ENCODE measurements around the gene ARL10.

The ARL10 gene

DNA sequence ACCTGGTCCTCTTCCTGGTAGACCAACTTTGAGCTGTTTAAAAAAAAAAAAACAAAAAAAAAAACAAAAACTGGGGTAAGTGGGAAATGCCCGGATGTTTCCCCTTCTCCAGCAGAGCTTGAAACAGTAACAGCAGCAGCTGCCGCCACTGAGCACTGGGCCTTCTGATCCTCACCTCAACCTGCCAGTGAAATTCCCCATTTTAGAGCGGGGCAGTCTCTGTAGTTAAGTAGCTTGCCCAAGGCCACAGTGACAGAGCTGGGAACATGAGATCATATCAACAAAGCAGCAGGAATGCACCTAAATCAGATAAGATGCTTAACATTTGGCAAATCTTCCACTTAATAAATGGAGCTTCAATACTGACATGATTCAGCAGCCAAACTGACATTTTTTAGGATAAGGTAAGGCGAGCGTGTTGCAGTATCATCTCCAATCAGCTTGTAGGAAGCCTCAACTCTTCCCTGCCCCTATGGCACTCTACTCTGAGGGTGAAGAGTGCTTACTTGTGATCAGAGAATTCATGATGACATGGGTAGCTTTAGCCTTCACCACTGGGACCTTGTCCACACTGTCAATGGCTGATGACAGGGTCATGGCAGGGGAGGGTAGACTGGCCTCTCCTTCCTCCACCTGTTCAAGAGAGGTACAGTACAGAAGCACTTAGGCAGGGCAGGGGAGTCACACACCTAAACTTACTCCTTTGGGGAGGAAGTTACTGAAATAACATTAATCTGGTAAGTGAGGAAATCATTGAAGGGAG lies 13.0 kb upstream of the ARL10 start:
- Histone ChIP-seq H3K4me1 (ENCODE audit: control insufficient read depth, insufficient read depth, low read length) (no peaks in the 10 kb centered on the region), H3K27me3 (ENCODE audit: control insufficient read depth, insufficient read depth, low read length) (no peaks in the 10 kb centered on the region), H3K4me3 (ENCODE audit: low read length) (no peak overlapping the region), H3K9ac (ENCODE audit: low read length) (no peak overlapping the region), H3K36me3 (ENCODE audit: control insufficient read depth, insufficient read depth, low read length) (peaks cover 43% of the 10 kb centered on the region), H3K27ac (ENCODE audit: low read depth, low read length) (no peak overlapping the region)

DNA sequence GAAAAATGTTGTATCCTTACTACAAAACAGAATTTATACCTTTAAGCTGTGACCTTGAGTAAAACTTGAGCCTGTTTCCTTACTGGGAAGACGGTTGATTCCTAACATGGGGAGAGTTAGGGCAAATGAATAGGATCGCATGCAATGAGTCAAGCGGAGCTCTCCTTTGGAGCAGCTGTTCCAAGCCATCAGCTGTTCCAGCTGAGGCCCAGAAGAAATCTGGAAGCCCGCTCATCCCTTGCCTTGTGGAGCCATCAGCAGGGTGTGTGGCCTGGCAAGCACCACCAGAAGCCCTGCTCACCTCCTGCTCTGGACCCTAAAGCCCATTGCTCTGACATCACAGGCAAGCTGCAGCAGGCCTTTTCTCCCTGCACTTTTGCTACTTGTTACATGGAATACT lies 11.8 kb upstream of the ARL10 start:
- no peak overlapping the region for H3K27ac ChIP-seq (ENCODE audit: low read depth, low read length)
- no peaks in the 10 kb centered on the region for H3K27me3 ChIP-seq (ENCODE audit: control insufficient read depth, insufficient read depth, low read length)
- no peaks in the 10 kb centered on the region for H3K4me1 ChIP-seq (ENCODE audit: control insufficient read depth, insufficient read depth, low read length)
- H3K9ac ChIP-seq (ENCODE audit: low read length) = no peak overlapping the region
- no peak overlapping the region for H3K4me3 ChIP-seq (ENCODE audit: low read length)
- H3K36me3 ChIP-seq (ENCODE audit: control insufficient read depth, insufficient read depth, low read length) = peaks cover 35% of the 10 kb centered on the region

DNA sequence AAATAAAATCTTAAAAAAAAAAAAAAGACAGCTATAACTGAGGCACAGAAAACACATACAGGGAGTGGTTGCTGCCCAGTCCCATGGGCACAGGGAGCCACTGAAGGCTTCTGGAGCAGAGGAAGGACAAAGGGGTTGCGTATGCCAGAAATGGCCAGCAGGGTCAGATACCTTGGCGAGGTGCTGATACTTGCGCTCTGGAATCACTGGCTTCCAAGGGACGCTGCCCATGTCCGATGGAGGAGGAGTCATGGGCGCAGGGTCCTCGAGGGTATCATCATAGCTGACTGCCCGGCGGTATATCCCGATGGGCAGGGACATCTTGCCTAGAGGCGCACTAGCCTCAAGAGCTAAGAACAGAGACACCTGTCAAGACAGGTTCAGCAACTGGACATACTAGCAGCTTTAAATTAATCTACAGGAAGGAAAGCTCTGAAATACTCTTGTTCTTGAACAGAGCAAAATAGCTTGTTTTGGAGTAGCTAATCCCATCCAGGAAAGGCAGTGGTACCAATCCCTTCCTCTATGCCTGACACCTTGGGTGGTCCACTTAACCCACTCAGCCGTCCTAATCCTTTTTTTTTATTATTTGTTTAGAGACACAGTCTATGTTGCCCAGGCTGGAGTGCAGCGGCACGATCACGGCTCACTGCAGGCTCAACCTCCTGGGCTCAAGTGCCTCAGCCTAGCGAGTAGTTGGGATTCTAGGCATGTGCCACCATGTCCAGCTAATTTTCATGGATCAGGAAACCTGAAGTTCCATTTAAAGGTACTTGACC lies 9.7 kb upstream of the ARL10 start:
- H3K4me3 ChIP-seq (ENCODE audit: low read length) = no peak overlapping the region
- H3K36me3 ChIP-seq (ENCODE audit: control insufficient read depth, insufficient read depth, low read length) = peaks cover 20% of the 10 kb centered on the region
- no peaks in the 10 kb centered on the region for H3K4me1 ChIP-seq (ENCODE audit: control insufficient read depth, insufficient read depth, low read length)
- H3K27me3 ChIP-seq (ENCODE audit: control insufficient read depth, insufficient read depth, low read length) = no peaks in the 10 kb centered on the region
- no peak overlapping the region for H3K27ac ChIP-seq (ENCODE audit: low read depth, low read length)
- no peak overlapping the region for H3K9ac ChIP-seq (ENCODE audit: low read length)

DNA sequence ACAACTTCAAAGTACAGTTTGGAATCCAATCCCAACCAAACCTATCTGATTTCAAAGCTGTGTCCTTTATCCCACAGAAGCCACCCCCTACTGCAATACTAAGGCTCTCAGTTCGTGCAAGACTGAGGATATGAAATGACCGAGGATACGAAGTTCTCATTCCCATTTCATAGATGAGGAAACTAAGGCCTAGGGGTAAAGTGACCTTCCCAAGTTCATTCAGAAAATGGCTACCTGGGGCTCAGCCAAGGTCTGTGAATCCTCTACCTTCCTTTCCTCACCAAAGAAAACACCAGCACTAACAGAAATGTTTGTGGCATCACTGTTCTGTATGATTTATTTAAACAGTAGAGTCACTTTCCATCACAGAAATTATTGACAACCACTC lies 9.1 kb upstream of the ARL10 start:
- Histone ChIP-seq H3K4me1 (ENCODE audit: control insufficient read depth, insufficient read depth, low read length) (peaks cover 2% of the 10 kb centered on the region), H3K27me3 (ENCODE audit: control insufficient read depth, insufficient read depth, low read length) (no peaks in the 10 kb centered on the region), H3K9ac (ENCODE audit: low read length) (no peak overlapping the region), H3K4me3 (ENCODE audit: low read length) (no peak overlapping the region), H3K27ac (ENCODE audit: low read depth, low read length) (no peak overlapping the region), H3K36me3 (ENCODE audit: control insufficient read depth, insufficient read depth, low read length) (peaks cover 18% of the 10 kb centered on the region)

DNA sequence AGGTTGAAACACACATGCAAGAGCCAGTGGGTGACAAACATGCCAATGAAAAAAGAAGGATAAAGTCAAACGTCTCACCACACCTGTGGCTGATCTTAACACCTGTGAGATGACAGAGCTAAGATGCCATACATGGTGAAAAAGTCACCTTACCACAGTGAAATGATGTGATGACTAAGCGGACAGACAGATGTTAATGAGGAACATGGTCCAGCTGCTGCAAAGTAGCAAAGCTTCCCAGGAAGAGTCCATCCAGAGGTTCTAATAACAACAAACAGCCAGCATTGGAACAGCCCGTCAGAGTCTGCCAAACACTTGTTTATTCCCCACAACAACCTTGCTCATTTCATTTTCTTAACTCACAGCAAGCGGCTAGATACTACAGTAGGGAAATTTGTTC lies 5.6 kb upstream of the ARL10 start:
- Histone ChIP-seq H3K4me1 (ENCODE audit: control insufficient read depth, insufficient read depth, low read length) (peaks cover 6% of the 10 kb centered on the region), H3K4me3 (ENCODE audit: low read length) (no peak overlapping the region), H3K27me3 (ENCODE audit: control insufficient read depth, insufficient read depth, low read length) (no peaks in the 10 kb centered on the region), H3K9ac (ENCODE audit: low read length) (no peak overlapping the region), H3K27ac (ENCODE audit: low read depth, low read length) (no peak overlapping the region), H3K36me3 (ENCODE audit: control insufficient read depth, insufficient read depth, low read length) (peaks cover 3% of the 10 kb centered on the region)

DNA sequence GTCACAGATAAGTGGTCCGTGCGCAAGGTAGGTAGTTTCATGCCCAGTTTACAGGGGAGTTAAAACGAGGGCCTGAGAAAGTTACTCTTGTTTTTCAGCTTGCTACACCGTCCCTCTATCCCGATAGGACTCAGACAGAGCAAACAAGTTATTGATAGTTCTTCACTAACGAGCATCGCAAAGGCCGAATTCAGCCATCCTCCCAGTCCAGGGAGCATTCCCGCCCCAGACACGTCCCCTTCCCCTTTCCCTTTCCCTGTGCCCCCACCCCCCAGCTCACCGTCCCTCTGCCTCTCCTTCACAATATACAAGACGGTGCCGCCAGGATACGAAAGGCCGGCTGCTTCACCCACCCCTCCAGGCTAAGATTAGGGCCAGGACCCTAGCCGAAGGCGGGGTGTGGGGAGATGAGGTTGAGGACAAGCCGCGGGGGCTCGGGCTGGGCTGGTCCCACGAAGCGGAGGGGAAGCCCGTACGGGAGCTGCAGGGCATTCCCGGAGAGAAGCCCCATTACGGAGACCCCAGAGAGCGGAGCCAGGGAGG lies 4.3 kb upstream of the ARL10 start:
- Histone ChIP-seq H3K36me3 (ENCODE audit: control insufficient read depth, insufficient read depth, low read length) (no peaks in the 10 kb centered on the region), H3K27me3 (ENCODE audit: control insufficient read depth, insufficient read depth, low read length) (no peaks in the 10 kb centered on the region), H3K4me1 (ENCODE audit: control insufficient read depth, insufficient read depth, low read length) (peaks cover 6% of the 10 kb centered on the region), H3K4me3 (ENCODE audit: low read length) (peak overlapping the region; percentile 91), H3K27ac (ENCODE audit: low read depth, low read length) (peak overlapping the region; percentile 77), H3K9ac (ENCODE audit: low read length) (peak overlapping the region; percentile 95)

DNA sequence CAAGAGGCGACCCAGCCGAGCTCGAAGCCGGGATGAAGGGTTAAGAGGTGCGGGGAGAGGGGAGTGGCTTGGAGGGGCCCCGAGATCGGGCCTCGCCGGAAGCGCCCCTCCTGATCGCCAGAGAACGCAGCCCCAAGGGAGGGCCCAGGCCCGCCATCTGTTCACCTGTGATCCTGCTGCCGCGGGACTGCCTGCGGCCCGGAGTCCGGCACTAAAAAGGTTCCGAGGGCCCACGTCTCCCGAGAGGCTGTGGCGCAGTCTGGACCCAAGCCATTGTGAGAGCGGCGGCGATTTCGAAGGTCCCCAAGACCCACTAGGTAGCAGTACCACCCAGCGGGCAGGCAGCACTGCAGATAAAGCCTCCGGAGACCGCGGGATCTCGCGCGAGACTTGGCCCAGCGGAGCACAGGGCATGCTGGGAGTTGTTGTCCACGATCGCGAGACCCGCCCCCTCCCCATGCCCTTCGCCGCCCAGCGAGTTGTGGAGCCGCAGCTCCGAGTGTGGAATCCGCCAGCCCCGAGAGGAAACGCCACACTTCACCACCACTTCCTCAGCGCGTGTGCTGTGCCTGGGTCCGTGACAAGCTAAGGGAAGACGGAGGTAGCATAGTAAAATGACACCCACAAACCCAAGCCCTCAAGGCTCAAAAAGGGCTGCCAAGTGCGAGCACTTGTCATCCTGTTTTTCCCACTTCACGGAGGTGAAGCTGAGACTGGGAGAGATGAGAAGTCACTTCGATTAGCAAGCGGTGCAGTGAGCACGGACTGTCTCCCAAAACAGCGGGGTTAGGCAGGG lies 3.7 kb upstream of the ARL10 start, which contains the start of gene KIAA1191:
KIAA1191 (minus strand) TSS at position 328 of the 796 bp plus-strand sequence. CDS start 2,256 bp downstream, outside the sequence.
- Histone ChIP-seq H3K4me3 (ENCODE audit: low read length) (peak within 1 kb of the TSS; percentile 91), H3K9ac (ENCODE audit: low read length) (peak within 1 kb of the TSS; percentile 95), H3K4me1 (ENCODE audit: control insufficient read depth, insufficient read depth, low read length) (peaks cover 10% of the 10 kb centered on the region), H3K27me3 (ENCODE audit: control insufficient read depth, insufficient read depth, low read length) (peaks cover 3% of the 10 kb centered on the region), H3K36me3 (ENCODE audit: control insufficient read depth, insufficient read depth, low read length) (no peaks in the 10 kb centered on the region), H3K27ac (ENCODE audit: low read depth, low read length) (peak within 1 kb of the TSS; percentile 77)

DNA sequence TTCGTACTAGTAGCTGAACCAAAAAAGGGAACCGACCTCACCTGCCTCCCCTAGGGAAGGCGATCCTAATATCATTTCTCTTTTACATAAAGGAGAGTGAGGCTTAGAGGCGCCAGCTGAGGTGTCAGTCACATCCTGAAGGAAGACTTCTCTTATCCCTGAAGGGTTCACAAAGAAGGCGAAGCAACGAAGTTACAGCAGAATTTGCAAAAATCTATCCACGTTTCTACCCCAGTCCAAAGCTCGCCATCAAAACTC lies 3.1 kb upstream of the ARL10 start:
- peaks cover 3% of the 10 kb centered on the region for H3K27me3 ChIP-seq (ENCODE audit: control insufficient read depth, insufficient read depth, low read length)
- H3K4me1 ChIP-seq (ENCODE audit: control insufficient read depth, insufficient read depth, low read length) = peaks cover 11% of the 10 kb centered on the region
- peak overlapping the region; percentile 16 for H3K27ac ChIP-seq (ENCODE audit: low read depth, low read length)
- no peak overlapping the region for H3K9ac ChIP-seq (ENCODE audit: low read length)
- H3K4me3 ChIP-seq (ENCODE audit: low read length) = peak overlapping the region; percentile 91
- H3K36me3 ChIP-seq (ENCODE audit: control insufficient read depth, insufficient read depth, low read length) = no peaks in the 10 kb centered on the region

DNA sequence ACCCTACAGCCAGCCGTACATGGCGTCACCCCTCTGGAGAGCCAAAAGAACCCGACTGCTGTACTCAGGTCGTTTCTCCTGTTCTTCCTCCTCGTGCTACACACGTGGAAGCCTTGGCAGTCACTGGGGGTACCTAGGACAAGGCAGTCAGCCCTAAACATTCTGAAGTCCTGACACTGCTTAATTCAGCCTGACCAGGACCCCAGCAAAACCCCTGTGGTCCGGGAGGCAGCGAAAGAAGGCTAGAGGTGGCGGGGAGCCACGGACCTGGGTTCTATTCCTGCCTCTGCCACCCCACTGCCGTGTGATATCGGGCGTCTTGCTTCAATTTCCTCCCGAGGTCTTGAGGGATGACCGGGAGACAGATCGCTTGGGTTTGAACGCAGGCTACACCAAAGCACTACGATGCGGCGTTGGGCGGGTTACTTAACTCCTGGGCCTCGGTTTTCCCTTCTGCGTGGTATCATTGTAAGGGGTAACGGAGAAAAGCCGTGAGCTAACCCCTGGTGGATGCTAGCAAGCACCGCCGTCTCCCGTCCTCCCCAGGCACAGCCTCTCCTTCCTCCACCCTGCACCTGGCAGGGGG lies 429 bp upstream of the ARL10 start:
- Histone ChIP-seq H3K27me3 (ENCODE audit: control insufficient read depth, insufficient read depth, low read length) (peaks cover 3% of the 10 kb centered on the region), H3K27ac (ENCODE audit: low read depth, low read length) (peak overlapping the region; percentile 87), H3K36me3 (ENCODE audit: control insufficient read depth, insufficient read depth, low read length) (no peaks in the 10 kb centered on the region), H3K9ac (ENCODE audit: low read length) (peak overlapping the region; percentile 6), H3K4me1 (ENCODE audit: control insufficient read depth, insufficient read depth, low read length) (peaks cover 11% of the 10 kb centered on the region), H3K4me3 (ENCODE audit: low read length) (peak overlapping the region; percentile 59)

DNA sequence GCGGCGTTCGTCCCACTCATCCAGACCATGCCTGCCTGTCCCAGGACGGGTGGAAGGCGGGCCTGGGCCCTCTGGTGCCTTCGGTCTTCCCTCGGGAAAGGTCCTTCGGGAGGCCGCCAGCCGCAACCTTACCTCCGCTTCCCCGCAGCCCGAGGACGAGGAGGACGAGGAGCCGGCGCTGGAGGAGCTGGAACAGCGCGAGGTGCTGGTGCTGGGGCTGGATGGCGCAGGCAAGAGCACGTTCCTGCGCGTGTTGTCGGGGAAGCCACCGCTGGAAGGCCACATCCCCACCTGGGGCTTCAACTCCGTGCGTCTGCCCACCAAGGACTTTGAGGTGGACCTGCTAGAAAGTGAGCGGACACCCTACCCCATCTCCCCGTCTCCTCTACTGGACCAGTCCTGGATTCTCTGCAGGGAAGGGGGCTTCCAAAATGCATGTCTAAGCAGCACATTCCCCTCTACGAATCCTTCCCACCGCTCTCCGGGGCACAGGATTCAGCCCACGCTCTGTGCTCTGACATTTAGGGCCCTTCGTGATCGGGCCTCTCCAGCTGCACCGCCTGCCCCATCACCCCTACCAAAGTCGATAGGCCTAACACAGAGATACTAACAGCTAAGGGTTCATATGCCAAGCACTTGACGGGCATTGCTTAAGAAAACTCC lies 1.1 kb downstream of the ARL10 start:
- H3K27me3 ChIP-seq (ENCODE audit: control insufficient read depth, insufficient read depth, low read length) = peaks cover 3% of the 10 kb centered on the region
- H3K4me3 ChIP-seq (ENCODE audit: low read length) = peak overlapping the region; percentile 59
- no peaks in the 10 kb centered on the region for H3K36me3 ChIP-seq (ENCODE audit: control insufficient read depth, insufficient read depth, low read length)
- peak overlapping the region; percentile 53 for H3K9ac ChIP-seq (ENCODE audit: low read length)
- H3K27ac ChIP-seq (ENCODE audit: low read depth, low read length) = peak overlapping the region; percentile 50
- H3K4me1 ChIP-seq (ENCODE audit: control insufficient read depth, insufficient read depth, low read length) = peaks cover 9% of the 10 kb centered on the region

DNA sequence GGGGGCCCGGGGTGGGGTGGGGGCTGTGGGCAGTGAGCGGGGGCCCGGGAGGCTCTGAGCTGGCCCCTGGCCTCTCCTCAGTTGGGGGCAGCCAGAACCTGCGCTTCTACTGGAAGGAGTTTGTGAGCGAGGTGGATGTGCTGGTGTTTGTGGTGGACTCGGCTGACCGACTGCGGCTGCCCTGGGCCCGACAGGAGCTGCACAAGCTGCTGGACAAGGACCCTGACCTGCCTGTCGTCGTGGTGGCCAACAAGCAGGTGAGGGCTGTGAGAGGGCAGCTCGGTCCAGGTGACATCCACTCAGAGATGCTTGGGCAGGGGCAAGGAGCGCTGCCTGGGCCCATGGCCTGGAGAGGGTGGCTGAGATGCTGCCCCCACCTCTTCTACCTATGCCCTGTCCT lies 3.4 kb downstream of the ARL10 start:
- H3K9ac ChIP-seq (ENCODE audit: low read length) = no peak overlapping the region
- no peak overlapping the region for H3K27ac ChIP-seq (ENCODE audit: low read depth, low read length)
- H3K27me3 ChIP-seq (ENCODE audit: control insufficient read depth, insufficient read depth, low read length) = peaks cover 3% of the 10 kb centered on the region
- no peak overlapping the region for H3K4me3 ChIP-seq (ENCODE audit: low read length)
- no peaks in the 10 kb centered on the region for H3K36me3 ChIP-seq (ENCODE audit: control insufficient read depth, insufficient read depth, low read length)
- peaks cover 5% of the 10 kb centered on the region for H3K4me1 ChIP-seq (ENCODE audit: control insufficient read depth, insufficient read depth, low read length)

Measured in rectal smooth muscle tissue (tissue), 1 donor.